Right lobe of liver (tissue), 6 donors: ENCODE measurements around the gene RNF152. TPM values are rescaled to one million over a fixed set of nuclear protein-coding genes. Genes with fewer than 3 reads are reported as not detected.
"Not testable (repeated sequence)": the region's sequence is repeated elsewhere in the genome, so short reads cannot be mapped to it uniquely, and the experiment has no call there.

Experiments
- ATAC-seq, 4 donors: fragments of 200-7000 bp; cut with Tn5 transposase; one replicate each; pipeline ENCODE4 v1.9.1; 2020; ENCODE audit warnings: mild to moderate bottlenecking in 4 of 4, moderate library complexity in 4 of 4
- DNase-seq, 3 donors: peaks; one replicate each; pipeline ENCODE4 v3.0.0-alpha.2; 2020
- H3K27ac ChIP-seq, 3 donors: fragments of 200-600 bp; one replicate each; pipeline ENCODE4 v1.8.0; 2022
- H3K27me3 ChIP-seq, 2 donors: fragments of 200-600 bp; one replicate each; pipeline ENCODE4 v1.8.0; 2022
- H3K36me3 ChIP-seq, 4 donors: fragments of 200-600 bp; sonication (generic) in 1 of 4; one replicate each; pipeline versions ENCODE4 v1.5.1 to v1.8.0; 2017 to 2022; ENCODE audit warnings: control low read depth in 1 of 4
- H3K4me1 ChIP-seq, 4 donors: fragments of 200-600 bp; sonication (generic) in 1 of 4; one replicate each; pipeline versions ENCODE4 v1.5.1 to v1.8.0; 2017 to 2022; ENCODE audit warnings: control low read depth in 1 of 4
- H3K4me3 ChIP-seq, 3 donors: fragments of 200-600 bp; one replicate each; pipeline ENCODE4 v1.8.0; 2022
- H3K9me3 ChIP-seq, 4 donors: fragments of 200-600 bp; sonication (generic) in 1 of 4; one replicate each; pipeline versions ENCODE4 v1.5.1 to v1.8.0; 2017 to 2022; ENCODE audit warnings: control low read depth in 1 of 4
- POLR2A ChIP-seq: fragments of 450-650 bp; IDR thresholded peaks from one replicate; pipeline ENCODE4 v1.6.1; 2017; ENCODE audit warnings: antibody characterized with exemption, mild to moderate bottlenecking
- WGBS: methylation state at CpG from one replicate; pipeline ENCODE4 v1.1.6; 2018; ENCODE audit warnings: low coverage, low lambda C conversion rate; ENCODE audit not compliant: insufficient coverage; ENCODE audit errors: missing lambda C conversion rate; 5-methylcytosine and 5-hydroxymethylcytosine counted together
- intact Hi-C, 2 donors: fragments of 100-400 bp; cut with DNase I; formaldehyde crosslinking; loops; one replicate each; pipeline versions ENCODE4 v1.11.2 to v1.14.1; 2022
- total RNA-seq, 6 experiments: library from RNA; depleted of rRNA in 2 of 6; stranded (reverse); fragments of >200 nt in 2 of 6; fragmentation: NEBNext Ultra II Directional in 3 of 6; extraction: Animal tissue kit (Norgen Biotek cat#: 25700) in 3 of 6; gene quantifications; one replicate each; pipeline versions ENCODE4 v1.1.0 to v1.2.4, GENCODE V29; 2016 to 2023
- TF ChIP-seq, protein P1 (sequence below), 4 donors: fragments of 200-600 bp in 3 of 4; fragments of 450-650 bp in 1 of 4; IDR thresholded peaks; one replicate each; pipeline versions ENCODE4 v1.5.1 to v1.8.0; 2016 to 2022; ENCODE audit warnings: antibody characterized with exemption in 4 of 4, mild to moderate bottlenecking in 2 of 4
- donor health status: DM: no; HTN: yes; CAD: no.
- donor health status: DM: no; HTN: no; CAD: no.
- donor health status: DM: no; HTN: no; CAD: no.
- donor health status: DM: no; HTN: yes; CAD: no.
- donor health status: DM: no; HTN: yes; CAD: no.

The RNF152 gene
- total RNA-seq, 6 experiments from 2014 or later = 19.5 to 101 (median 54.1) TPM

DNA sequence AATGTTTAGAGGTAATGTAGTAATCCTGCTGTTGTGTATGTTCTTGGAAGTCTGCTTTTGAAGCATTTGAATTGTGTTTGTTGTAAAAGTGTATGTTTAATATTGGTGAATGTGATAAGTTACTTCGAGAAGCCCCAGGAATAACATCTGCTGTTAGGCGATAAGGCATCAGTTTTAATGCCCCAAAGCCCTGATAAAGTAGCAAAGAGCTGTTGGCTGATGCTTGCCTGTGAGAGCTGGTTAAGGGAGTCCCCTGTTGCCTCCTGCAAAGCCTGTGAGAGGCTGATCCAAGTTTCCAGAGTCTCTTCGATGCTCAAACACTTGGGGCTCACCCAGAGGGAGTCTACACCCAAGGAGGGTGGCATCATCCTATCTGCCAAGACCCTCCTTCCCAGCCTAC lies 110.3 kb downstream of the RNF152 start:
- no peak overlapping the region for H3K4me3 ChIP-seq
- ATAC-seq = no peak
- no peaks in the 10 kb centered on the region for H3K4me1 ChIP-seq
- no peaks in the 10 kb centered on the region for H3K9me3 ChIP-seq
- TF ChIP-seq, protein P1, sequence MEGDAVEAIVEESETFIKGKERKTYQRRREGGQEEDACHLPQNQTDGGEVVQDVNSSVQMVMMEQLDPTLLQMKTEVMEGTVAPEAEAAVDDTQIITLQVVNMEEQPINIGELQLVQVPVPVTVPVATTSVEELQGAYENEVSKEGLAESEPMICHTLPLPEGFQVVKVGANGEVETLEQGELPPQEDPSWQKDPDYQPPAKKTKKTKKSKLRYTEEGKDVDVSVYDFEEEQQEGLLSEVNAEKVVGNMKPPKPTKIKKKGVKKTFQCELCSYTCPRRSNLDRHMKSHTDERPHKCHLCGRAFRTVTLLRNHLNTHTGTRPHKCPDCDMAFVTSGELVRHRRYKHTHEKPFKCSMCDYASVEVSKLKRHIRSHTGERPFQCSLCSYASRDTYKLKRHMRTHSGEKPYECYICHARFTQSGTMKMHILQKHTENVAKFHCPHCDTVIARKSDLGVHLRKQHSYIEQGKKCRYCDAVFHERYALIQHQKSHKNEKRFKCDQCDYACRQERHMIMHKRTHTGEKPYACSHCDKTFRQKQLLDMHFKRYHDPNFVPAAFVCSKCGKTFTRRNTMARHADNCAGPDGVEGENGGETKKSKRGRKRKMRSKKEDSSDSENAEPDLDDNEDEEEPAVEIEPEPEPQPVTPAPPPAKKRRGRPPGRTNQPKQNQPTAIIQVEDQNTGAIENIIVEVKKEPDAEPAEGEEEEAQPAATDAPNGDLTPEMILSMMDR (IDR thresholded peaks at IDR 0.05) = no peak
- no peak for TF ChIP-seq POLR2A
- no peaks in the 10 kb centered on the region for H3K27me3 ChIP-seq
- H3K27ac ChIP-seq = no peak overlapping the region
- DNase-seq = no peak
- intact Hi-C loops = no loop called here
- WGBS = 69% methylated on average over 2 of the region's 3 CpGs
- H3K36me3 ChIP-seq = no peaks in the 10 kb centered on the region

DNA sequence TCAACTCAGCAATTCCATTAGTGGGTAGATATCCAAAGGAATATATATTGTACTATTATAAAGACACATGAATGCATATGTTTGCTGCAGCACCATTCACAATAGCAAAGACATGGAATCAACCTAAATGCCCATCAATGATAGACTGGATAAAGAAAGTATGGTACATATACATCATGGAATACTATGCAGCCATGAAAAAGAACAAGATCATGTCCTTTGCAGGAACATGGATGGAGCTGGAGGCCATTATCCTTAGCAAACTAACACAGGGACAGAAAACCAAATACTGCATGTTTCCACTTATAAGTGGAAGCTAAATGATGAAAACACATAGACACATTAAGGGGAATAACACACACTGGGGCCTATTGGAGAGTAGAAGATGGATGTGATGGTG lies 116.6 kb downstream of the RNF152 start:
- H3K36me3 ChIP-seq, H3K4me1 ChIP-seq, intact Hi-C loops, H3K27ac ChIP-seq, H3K4me3 ChIP-seq, DNase-seq, H3K9me3 ChIP-seq, ATAC-seq, H3K27me3 ChIP-seq: not testable (repeated sequence)

DNA sequence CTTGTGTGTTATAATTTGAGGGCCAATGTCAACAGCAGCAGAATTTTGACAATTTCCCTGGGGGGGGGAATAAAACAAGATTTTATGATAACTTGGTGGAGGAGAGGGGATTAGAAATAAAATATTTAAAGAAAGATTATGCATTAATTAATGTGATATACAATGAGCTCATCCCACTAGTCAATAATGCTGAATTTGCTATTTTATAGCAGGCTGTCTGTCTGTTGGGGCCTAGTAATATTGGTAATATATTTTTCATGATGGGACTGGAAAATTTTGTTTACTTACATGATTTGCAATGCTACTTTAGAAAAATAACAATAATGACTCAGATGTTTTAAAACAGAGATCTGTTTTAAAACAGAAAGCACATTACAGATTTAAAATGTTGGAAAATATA lies 118.0 kb downstream of the RNF152 start:
- intact Hi-C loops = no loop called here
- TF ChIP-seq POLR2A = no peak
- TF ChIP-seq, protein P1 (IDR thresholded peaks at IDR 0.05) = no peak

DNA sequence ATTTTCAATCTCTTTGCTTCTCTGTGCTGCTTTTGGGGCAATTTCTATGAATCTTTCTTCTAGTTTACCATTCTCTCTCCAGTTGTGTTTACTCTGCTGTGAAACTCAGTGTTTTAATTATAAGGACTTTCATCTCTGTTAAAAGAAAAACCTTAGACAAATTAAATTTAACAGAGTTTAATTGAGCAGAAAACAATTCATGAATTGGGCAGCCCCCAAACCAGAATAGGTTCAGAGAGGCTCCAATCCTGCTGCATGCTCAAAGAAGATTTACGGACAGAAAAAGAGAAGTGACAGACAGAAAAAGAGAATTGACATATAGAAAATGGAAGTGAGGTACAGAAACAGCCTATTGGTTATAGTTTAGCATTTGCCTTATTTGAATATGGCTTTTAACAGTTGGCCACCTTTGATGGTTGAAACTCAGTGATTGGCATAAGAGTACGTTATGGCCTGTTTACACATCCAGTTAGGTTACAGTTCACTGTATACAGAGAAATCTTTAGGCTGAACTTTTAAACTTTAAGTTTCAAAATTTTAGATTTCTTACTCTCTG lies 120.4 kb downstream of the RNF152 start:
- Histone ChIP-seq H3K4me1 (peaks cover 0 to 10% (median 3%) of the 10 kb centered on the region in 4 donors), H3K4me3 (no peak overlapping the region), H3K9me3 (no peaks in the 10 kb centered on the region), H3K27ac (no peak overlapping the region), H3K36me3 (no peaks in the 10 kb centered on the region), H3K27me3 (no peaks in the 10 kb centered on the region)
- no peak for TF ChIP-seq POLR2A
- DNase-seq (no peak), ATAC-seq (no peak)
- WGBS = 46% methylated on average over 2 of the region's 2 CpGs
- intact Hi-C loops = no loop called here

More for the DNA sequence above, 118.0 kb downstream of the RNF152 start:
- H3K36me3 ChIP-seq = no peaks in the 10 kb centered on the region
- ATAC-seq = no peak
- H3K4me1 ChIP-seq = peaks cover 0 to 10% (median 3%) of the 10 kb centered on the region in 4 donors
- H3K9me3 ChIP-seq = no peaks in the 10 kb centered on the region
- H3K27me3 ChIP-seq = no peaks in the 10 kb centered on the region
- H3K4me3 ChIP-seq = no peak overlapping the region
- no peak for DNase-seq
- no peak overlapping the region for H3K27ac ChIP-seq

- no peak overlapping the region for H3K27ac ChIP-seq
- no peak overlapping the region for H3K4me3 ChIP-seq
- H3K4me1 ChIP-seq = peaks cover 0 to 10% (median 3%) of the 10 kb centered on the region in 4 donors
- H3K36me3 ChIP-seq = no peaks in the 10 kb centered on the region
- TF ChIP-seq POLR2A = no peak
- TF ChIP-seq, protein P1 (IDR thresholded peaks at IDR 0.05) = no peak
- H3K27me3 ChIP-seq = no peaks in the 10 kb centered on the region
- DNase-seq (no peak), ATAC-seq (no peak)
- WGBS = 92% methylated on average over 2 of the region's 2 CpGs
- no peaks in the 10 kb centered on the region for H3K9me3 ChIP-seq
- intact Hi-C loops = no loop called here
Observed at GRCh38 chr18:61771861-61772260, 120.9 kb downstream of the RNF152 start.

DNA sequence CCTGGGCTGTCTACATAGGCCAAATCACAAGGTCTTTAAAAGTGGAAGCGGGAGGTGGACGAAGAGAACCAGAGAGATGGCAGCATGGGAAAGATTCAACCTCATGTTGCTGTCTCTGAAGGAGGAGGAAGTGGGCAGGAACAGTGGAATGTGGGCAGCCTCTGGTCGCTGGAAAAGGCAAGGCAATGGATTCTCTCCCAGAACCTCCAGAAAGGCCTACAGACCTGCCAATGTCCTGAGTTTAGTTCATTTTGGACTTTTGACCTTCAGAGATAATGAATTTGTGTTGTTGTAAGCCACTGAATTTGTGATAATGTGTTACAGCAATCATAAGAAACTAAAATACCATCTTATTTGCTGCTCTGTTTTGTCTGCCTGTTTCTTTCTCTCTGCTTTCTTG lies 122.5 kb downstream of the RNF152 start:
- Histone ChIP-seq H3K27me3 (no peaks in the 10 kb centered on the region), H3K4me3 (no peak overlapping the region), H3K36me3 (no peaks in the 10 kb centered on the region), H3K9me3 (no peaks in the 10 kb centered on the region), H3K4me1 (peaks cover 0 to 10% (median 3%) of the 10 kb centered on the region in 4 donors), H3K27ac (peak overlapping the region in 1 of 3 donors; percentile 25)
- TF ChIP-seq, protein P1 (IDR thresholded peaks at IDR 0.05) = no peak
- no peak for TF ChIP-seq POLR2A
- no peak for DNase-seq
- intact Hi-C loops = no loop called here
- 65% methylated on average over 3 of the region's 3 CpGs for WGBS
- ATAC-seq = peak; percentile 67 to 86 (median 72)
